DOHH2 (cell line): ENCODE results near the gene ASMTL.

Experiments used
- H3F3A ChIP-seq: fragments of 200-600 bp; sonication (generic), shearing (Covaris generic); 2 replicates; pipeline ENCODE4 v1.6.0; 2016; ENCODE audit warnings: antibody characterized with exemption, mild to moderate bottlenecking; ENCODE audit not compliant: control insufficient read depth, insufficient read depth
- H3K27ac ChIP-seq: fragments of 200-600 bp; sonication (generic); 2 replicates; pipeline ENCODE4 v1.5.1; 2014; ENCODE audit warnings: low read depth, mild to moderate bottlenecking, low read length, moderate library complexity
- H3K27me3 ChIP-seq: fragments of 200-600 bp; sonication (generic); 2 replicates; pipeline ENCODE4 v1.6.1; 2014; ENCODE audit warnings: mild to moderate bottlenecking, low read length, mixed read lengths; ENCODE audit not compliant: control insufficient read depth
- H3K36me3 ChIP-seq: fragments of 200-600 bp; sonication (generic); 2 replicates; pipeline ENCODE4 v1.6.1; 2014; ENCODE audit warnings: mild to moderate bottlenecking, low read length, moderate library complexity, mixed read lengths; ENCODE audit not compliant: control insufficient read depth
- H3K4me1 ChIP-seq: fragments of 200-600 bp; sonication (generic); 2 replicates; pipeline ENCODE4 v1.6.1; 2014; ENCODE audit warnings: mild to moderate bottlenecking, low read length, mixed read lengths; ENCODE audit not compliant: control insufficient read depth
- H3K4me2 ChIP-seq: fragments of 200-600 bp; sonication (generic); 2 replicates; pipeline ENCODE4 v1.6.0; 2014; ENCODE audit warnings: mild to moderate bottlenecking, low read length, moderate library complexity
- H3K4me3 ChIP-seq: fragments of 200-600 bp; sonication (generic); 2 replicates; pipeline ENCODE4 v1.5.1; 2014; ENCODE audit warnings: mild to moderate bottlenecking, low read length, mixed read lengths
- H3K79me2 ChIP-seq: fragments of 200-600 bp; sonication (generic); 2 replicates; pipeline ENCODE4 v1.6.1; 2014; ENCODE audit warnings: mild to moderate bottlenecking, low read length, mixed read lengths; ENCODE audit not compliant: control insufficient read depth
- H3K9me2 ChIP-seq: fragments of 200-600 bp; sonication (generic); replicated peaks from 2 replicates; pipeline ENCODE4 v1.6.1; 2014; ENCODE audit warnings: mild to moderate bottlenecking, low read length, mixed read lengths; ENCODE audit not compliant: control insufficient read depth
- H3K9me3 ChIP-seq: fragments of 200-600 bp; sonication (generic); 2 replicates; pipeline ENCODE4 v1.6.1; 2014; ENCODE audit warnings: antibody characterized with exemption, low read length, mixed read lengths; ENCODE audit not compliant: control insufficient read depth, insufficient read depth
- H4K20me1 ChIP-seq: fragments of 200-600 bp; sonication (generic); 2 replicates; pipeline ENCODE4 v1.6.0; 2014; ENCODE audit warnings: low read depth, mild to moderate bottlenecking, antibody characterized with exemption, low read length, moderate library complexity; ENCODE audit not compliant: control insufficient read depth, insufficient read depth
- CTCF ChIP-seq: fragments of 200-600 bp; sonication (generic); IDR thresholded peaks from one replicate; pipeline ENCODE4 v1.5.1; 2014; ENCODE audit warnings: antibody characterized with exemption, mild to moderate bottlenecking, low read depth, low read length; ENCODE audit not compliant: poor library complexity, severe bottlenecking
- EZH2phosphoT487 ChIP-seq: fragments of 200-600 bp; sonication (generic); IDR thresholded peaks from 2 replicates; pipeline ENCODE4 v1.6.1; 2017; ENCODE audit warnings: borderline replicate concordance, mild to moderate bottlenecking, antibody characterized with exemption, low read length, moderate library complexity, mixed read lengths

ASMTL gene

GRCh38 chrX:1385253-1386223 lies 67.2 kb downstream of the ASMTL start:
- Histone ChIP-seq H3F3A (peaks cover 71% of the 10 kb centered on the region), H3K27me3 (no peaks in the 10 kb centered on the region), H3K9me3 (no peaks in the 10 kb centered on the region), H3K4me1 (peaks cover 18% of the 10 kb centered on the region), H3K4me3 (no peak overlapping the region), H3K27ac (no peak overlapping the region), H3K79me2 (peaks cover 34% of the 10 kb centered on the region), H3K9me2 (no peaks in the 10 kb centered on the region), H3K4me2 (no peak overlapping the region), H3K36me3 (peaks cover 69% of the 10 kb centered on the region), H4K20me1 (peaks cover 31% of the 10 kb centered on the region)
- TF ChIP-seq CTCF (no peak), EZH2phosphoT487 (no peak)

GRCh38 chrX:1384658-1385252 lies 68.0 kb downstream of the ASMTL start:
- Histone ChIP-seq H3K27me3 (no peaks in the 10 kb centered on the region), H3K27ac (no peak overlapping the region), H4K20me1 (peaks cover 23% of the 10 kb centered on the region), H3F3A (peaks cover 64% of the 10 kb centered on the region), H3K4me2 (no peak overlapping the region), H3K4me1 (peaks cover 10% of the 10 kb centered on the region), H3K4me3 (no peak overlapping the region), H3K9me2 (no peaks in the 10 kb centered on the region), H3K79me2 (peaks cover 27% of the 10 kb centered on the region), H3K36me3 (peaks cover 61% of the 10 kb centered on the region), H3K9me3 (no peaks in the 10 kb centered on the region)
- no peak for TF ChIP-seq EZH2phosphoT487
- TF ChIP-seq CTCF, result no peak

- Histone ChIP-seq H3K9me2 (no peaks in the 10 kb centered on the region), H3K27me3 (no peaks in the 10 kb centered on the region), H3K79me2 (no peaks in the 10 kb centered on the region), H3K4me2 (no peak overlapping the region), H3K9me3 (no peaks in the 10 kb centered on the region), H3F3A (peaks cover 39% of the 10 kb centered on the region), H3K27ac (no peak overlapping the region), H3K4me1 (peaks cover 6% of the 10 kb centered on the region), H3K4me3 (no peak overlapping the region), H4K20me1 (peaks cover under 1% of the 10 kb centered on the region; the same call in 1 of the 2 replicates), H3K36me3 (peaks cover 21% of the 10 kb centered on the region)
- TF ChIP-seq EZH2phosphoT487, result no peak
- TF ChIP-seq CTCF, result no peak
These were observed 72.0 kb downstream of the ASMTL start for GRCh38 chrX:1380672-1381233.
